SH-SY5Y (cell line): ENCODE results near the gene RAB3GAP2.

Experiments
- GATA2 ChIP-seq: IDR thresholded peaks from 2 replicates; pipeline ENCODE4 v1.6.1; 2011; ENCODE audit warnings: mild to moderate bottlenecking, low read depth, low read length
- GATA3 ChIP-seq: IDR thresholded peaks from 2 replicates; pipeline ENCODE4 v1.6.1; 2011; ENCODE audit warnings: low read depth, mild to moderate bottlenecking, low read length, moderate library complexity

DNA sequence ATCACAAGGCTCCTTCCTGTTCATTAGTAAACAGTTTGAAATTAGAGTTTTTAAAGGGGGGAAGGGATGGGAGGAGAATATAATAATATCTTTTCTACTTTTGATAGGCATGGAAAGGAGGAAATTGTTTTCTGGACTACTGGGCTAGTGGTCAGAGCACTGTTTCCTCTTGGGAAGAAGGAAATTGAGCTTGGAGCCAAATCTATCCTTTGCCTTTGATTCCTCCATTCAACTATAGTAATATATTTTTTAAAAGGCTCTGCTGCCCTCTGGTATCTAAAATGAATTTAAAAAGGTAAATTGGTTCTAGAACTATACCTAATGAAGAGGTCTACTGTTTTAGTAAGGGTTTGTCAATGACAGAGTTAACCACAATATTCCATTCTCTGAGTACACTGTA lies 172.4 kb downstream of the RAB3GAP2 start:
- no peak for TF ChIP-seq GATA3
- no peak for TF ChIP-seq GATA2
